Karpas-422 (cell line): Measurements from ENCODE around the gene RASL11A. TPM values are rescaled to one million over a fixed set of nuclear protein-coding genes. Genes with fewer than 3 reads are reported as not detected.
"Not testable (repeated sequence)": the region's sequence is repeated elsewhere in the genome, so short reads cannot be mapped to it uniquely, and the experiment has no call there.

ENCODE experiments used
- DNase-seq: peaks from one replicate; pipeline ENCODE4 v3.0.0-alpha.2; 2015
- H2AFZ ChIP-seq: fragments of 200-600 bp; sonication (generic); 2 replicates; pipeline ENCODE4 v1.6.1; 2014; ENCODE audit warnings: antibody characterized with exemption, low read length, mixed read lengths
- H3K27ac ChIP-seq: fragments of 200-600 bp; sonication (generic); 2 replicates; pipeline ENCODE4 v1.5.1; 2014; ENCODE audit warnings: mild to moderate bottlenecking, low read length, moderate library complexity
- H3K27me3 ChIP-seq: fragments of 200-600 bp; sonication (generic); 2 replicates; pipeline ENCODE4 v1.6.1; 2014; ENCODE audit warnings: low read length, mixed read lengths
- H3K36me3 ChIP-seq: fragments of 200-600 bp; sonication (generic); 2 replicates; pipeline ENCODE4 v1.6.1; 2014; ENCODE audit warnings: low read length, mixed read lengths; ENCODE audit not compliant: insufficient read depth
- H3K4me1 ChIP-seq: fragments of 200-600 bp; sonication (generic); 2 replicates; pipeline ENCODE4 v1.6.1; 2014; ENCODE audit warnings: mild to moderate bottlenecking, low read length, mixed read lengths
- H3K4me2 ChIP-seq: fragments of 200-600 bp; sonication (generic); 2 replicates; pipeline ENCODE4 v1.6.1; 2014; ENCODE audit warnings: low read length, low read depth, mild to moderate bottlenecking; ENCODE audit not compliant: poor library complexity, severe bottlenecking
- H3K4me3 ChIP-seq: fragments of 200-600 bp; sonication (generic); 2 replicates; pipeline ENCODE4 v1.5.1; 2014; ENCODE audit warnings: mild to moderate bottlenecking, antibody characterized with exemption, low read length, mixed read lengths
- H3K79me2 ChIP-seq: fragments of 200-600 bp; sonication (generic); 2 replicates; pipeline ENCODE4 v1.6.1; 2014; ENCODE audit warnings: mild to moderate bottlenecking, low read length, mixed read lengths
- H3K9ac ChIP-seq: fragments of 200-600 bp; sonication (generic); 2 replicates; pipeline ENCODE4 v1.6.0; 2014; ENCODE audit warnings: low read length
- H3K9me2 ChIP-seq: fragments of 200-600 bp; sonication (generic), shearing (Covaris generic); replicated peaks from 2 replicates; pipeline ENCODE4 v1.6.0; 2014; ENCODE audit warnings: mild to moderate bottlenecking, low read length, moderate library complexity; ENCODE audit not compliant: insufficient read depth
- H3K9me3 ChIP-seq: fragments of 300-700, 200-600 bp; sonication (generic); 2 replicates; pipeline ENCODE4 v1.6.1; 2014; ENCODE audit warnings: low read length, mixed read lengths
- H4K20me1 ChIP-seq: fragments of 200-600 bp; sonication (generic); 2 replicates; pipeline ENCODE4 v1.6.1; 2014; ENCODE audit warnings: mild to moderate bottlenecking, antibody characterized with exemption, low read length, low read depth; ENCODE audit not compliant: insufficient read depth
- small RNA-seq: library from RNA; depleted of rRNA; stranded (forward); fragments of <200 nt; gene quantifications from one replicate; pipeline ENCODE3, GENCODE V24; 2014
- total RNA-seq: library from RNA; depleted of rRNA; stranded (reverse); fragments of >200 nt; shearing (Covaris generic); gene quantifications from 2 replicates; pipeline ENCODE4 v1.2.3, GENCODE V29; 2014; ENCODE audit warnings: low replicate concordance; rRNA removed

Gene RASL11A
- total RNA-seq, 1 experiment from 2014 or later: 0.48 TPM

DNA sequence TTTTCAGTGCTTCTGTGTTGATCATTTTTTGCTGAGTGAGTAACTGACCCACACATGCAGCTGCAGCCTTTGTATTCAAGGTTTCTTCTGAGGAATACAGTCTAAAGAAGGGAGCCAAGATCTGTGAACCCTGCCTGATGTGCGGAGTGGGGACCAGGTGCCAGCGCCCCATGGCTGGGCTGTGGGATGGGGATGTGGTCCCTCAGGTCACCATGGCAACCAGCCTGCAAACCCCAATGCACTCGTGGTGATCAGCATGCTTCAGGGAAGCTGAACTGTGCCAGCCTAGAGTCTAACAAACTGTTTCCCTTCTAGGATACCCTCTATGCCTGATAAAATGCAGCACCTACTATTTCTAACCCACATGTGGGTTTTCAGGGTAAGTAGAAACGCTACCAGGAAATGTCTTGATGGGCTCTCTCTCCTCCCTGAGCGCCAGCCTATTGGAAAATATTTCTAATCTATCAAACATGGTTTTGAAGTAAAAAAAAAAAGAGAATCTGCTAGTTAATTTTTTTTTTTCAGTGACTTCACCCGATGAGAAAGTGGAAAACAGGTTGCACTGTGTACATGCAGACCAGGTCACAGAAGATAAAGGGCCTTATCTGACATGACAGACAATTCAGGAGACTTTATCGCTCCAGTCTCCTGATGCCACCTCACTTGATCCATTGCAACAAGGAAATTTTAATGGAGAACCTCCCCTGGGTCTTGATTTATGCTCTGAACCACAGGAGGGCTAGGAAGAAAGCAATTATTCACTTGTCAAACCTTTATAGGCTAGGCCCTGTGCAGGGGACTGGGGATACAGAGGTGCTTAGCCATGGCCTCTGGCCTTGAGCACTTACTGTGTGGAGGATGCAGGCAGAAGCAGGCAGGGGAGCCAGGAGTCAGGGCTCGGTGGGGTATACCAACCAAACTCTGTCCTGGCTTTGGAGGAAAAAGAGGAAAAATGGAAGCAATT lies 51.1 kb downstream of the RASL11A start:
- Histone ChIP-seq H3K9me2 (no peaks in the 10 kb centered on the region), H4K20me1 (no peaks in the 10 kb centered on the region), H3K4me2 (no peak overlapping the region), H3K4me3 (no peak overlapping the region), H2AFZ (no peak overlapping the region), H3K27me3 (no peaks in the 10 kb centered on the region), H3K79me2 (no peaks in the 10 kb centered on the region), H3K4me1 (no peaks in the 10 kb centered on the region), H3K27ac (no peak overlapping the region), H3K9me3 (no peaks in the 10 kb centered on the region), H3K36me3 (no peaks in the 10 kb centered on the region), H3K9ac (no peak overlapping the region)
- no peak for DNase-seq

- not testable (repeated sequence) for H3K9ac ChIP-seq, H3K27ac ChIP-seq, H3K9me3 ChIP-seq, H2AFZ ChIP-seq, H3K9me2 ChIP-seq, H3K4me2 ChIP-seq, DNase-seq, H3K27me3 ChIP-seq, H3K4me3 ChIP-seq, H3K79me2 ChIP-seq, H3K4me1 ChIP-seq, H3K36me3 ChIP-seq, H4K20me1 ChIP-seq
Measured at GRCh38 chr13:27322443-27322842, 51.8 kb downstream of the RASL11A start.

Small RNA genes within 50 kb of the gene (small RNA-seq; reads per million reads assigned to genes)
- not detected for gene SNORA27
- not detected for gene SNORD102

Other genes with a start within 250 kb of the RASL11A start
- 3.1 and 7.2 TPM in 2 replicates for gene USP12, start 99.0 kb upstream of the RASL11A start, total RNA-seq
- 695 and 1,354 TPM in 2 replicates for gene RPL21, start 19.3 kb upstream of the RASL11A start, total RNA-seq
- 357 and 373 TPM in 2 replicates for gene GTF3A, start 153.8 kb downstream of the RASL11A start, total RNA-seq
- 44.9 and 48.6 TPM in 2 replicates for gene MTIF3, start 179.7 kb downstream of the RASL11A start, total RNA-seq